H1 (cell line): ENCODE data around the gene TOB2. TPM values are rescaled to one million over a fixed set of nuclear protein-coding genes. Genes with fewer than 3 reads are reported as not detected.

Experiments
- CTCF ChIA-PET: fragments of 300-600 bp; sonication (Branson Sonifier 250); formaldehyde crosslinking; loops from one replicate; lab custom pipeline; 2021; ENCODE audit not compliant: partially characterized antibody; lab: Charles Lee
- POLR2A ChIA-PET: fragments of 300-600 bp; sonication (Branson Sonifier 250); formaldehyde crosslinking; loops from one replicate; lab custom pipeline; 2021; ENCODE audit warnings: inconsistent platforms; ENCODE audit not compliant: partially characterized antibody; lab: Charles Lee
- DNase-seq, 2 experiments: peaks; one replicate each; pipeline versions ENCODE4 v3.0.0 to v3.0.0-alpha.2; 2010 to 2022; ENCODE audit warnings: low spot score in 2 of 2, low read depth in 1 of 2, mixed read lengths in 1 of 2
- FAIRE-seq: peaks from 2 replicates; lab custom pipeline; 2011; peaks lifted over from hg19 to GRCh38; lab: Jason Lieb, UNC
- H2AFZ ChIP-seq: 2 replicates; pipeline ENCODE4 v1.8.1; 2012; ENCODE audit warnings: low read length, inconsistent platforms
- H2AK5ac ChIP-seq: 2 replicates; pipeline ENCODE4 v1.6.1; 2013; ENCODE audit warnings: low read depth, low read length
- H2BK120ac ChIP-seq: replicated peaks from 2 replicates; pipeline ENCODE3; 2013; ENCODE audit warnings: low read depth, low read length, inconsistent platforms
- H2BK12ac ChIP-seq: 2 replicates; pipeline ENCODE4 v1.6.1; 2013; ENCODE audit warnings: low read depth, low read length
- H2BK15ac ChIP-seq: 2 replicates; pipeline ENCODE4 v1.6.1; 2013; ENCODE audit warnings: low read length
- H2BK20ac ChIP-seq: 2 replicates; pipeline ENCODE4 v1.6.1; 2013; ENCODE audit warnings: low read length
- H2BK5ac ChIP-seq: 2 replicates; pipeline ENCODE4 v1.6.1; 2013; ENCODE audit warnings: low read depth, low read length
- H3K14ac ChIP-seq: 2 replicates; pipeline ENCODE4 v1.6.1; 2013; ENCODE audit warnings: inconsistent platforms; ENCODE audit not compliant: insufficient read length
- H3K18ac ChIP-seq: 2 replicates; pipeline ENCODE4 v1.6.1; 2013; ENCODE audit warnings: low read length; ENCODE audit errors: extremely low read depth
- H3K23ac ChIP-seq: 2 replicates; pipeline ENCODE4 v1.6.1; 2013; ENCODE audit warnings: inconsistent platforms; ENCODE audit not compliant: insufficient read length
- H3K23me2 ChIP-seq: 2 replicates; pipeline ENCODE4 v1.6.1; 2013; ENCODE audit warnings: low read depth, low read length
- H3K27ac ChIP-seq: 2 replicates; pipeline ENCODE4 v1.6.1; 2011; ENCODE audit warnings: low read depth, low read length, inconsistent platforms
- H3K27me3 ChIP-seq, 4 experiments: replicated peaks in 1 of 4; 1 replicate in 1 of 4; 2 replicates in 3 of 4; pipeline versions ENCODE4 v1.6.1 to v1.8.1; 2011 to 2013; ENCODE audit warnings: low read length in 3 of 4, mild to moderate bottlenecking in 3 of 4, inconsistent platforms in 2 of 4, mixed read lengths in 2 of 4, moderate library complexity in 1 of 4; ENCODE audit not compliant: control insufficient read depth in 3 of 4, insufficient read depth in 3 of 4; ENCODE audit errors: extremely low read depth in 1 of 4
- H3K36me3 ChIP-seq, 4 experiments: 2 replicates each; pipeline versions ENCODE4 v1.6.1 to v1.8.1; 2011 to 2013; ENCODE audit warnings: mild to moderate bottlenecking in 4 of 4, low read length in 3 of 4, moderate library complexity in 2 of 4, control low read depth in 1 of 4, inconsistent platforms in 1 of 4; ENCODE audit not compliant: insufficient read depth in 4 of 4, control insufficient read depth in 2 of 4
- H3K4ac ChIP-seq: replicated peaks from 2 replicates; pipeline ENCODE3; 2013; ENCODE audit warnings: low read length, low read depth, mixed read lengths, inconsistent platforms; ENCODE audit not compliant: insufficient read length
- H3K4me1 ChIP-seq, 4 experiments: replicated peaks in 1 of 4; 1 replicate in 1 of 4; 2 replicates in 3 of 4; pipeline versions ENCODE4 v1.6.1 to v1.8.1; 2011 to 2013; ENCODE audit warnings: low read length in 3 of 4, inconsistent platforms in 2 of 4, mixed read lengths in 1 of 4; ENCODE audit not compliant: insufficient read depth in 4 of 4, control insufficient read depth in 3 of 4
- H3K4me2 ChIP-seq, 2 experiments: 2 replicates each; pipeline versions ENCODE4 v1.6.1 to v1.8.1; 2011 to 2013; ENCODE audit warnings: low read depth in 2 of 2, low read length in 2 of 2, control low read depth in 1 of 2, inconsistent platforms in 1 of 2, mild to moderate bottlenecking in 1 of 2; ENCODE audit not compliant: insufficient read depth in 1 of 2
- H3K4me3 ChIP-seq, 4 experiments: fragments of 200-600, 300-600 bp in 1 of 4; sonication (generic), shearing (Covaris generic), sonication (Bioruptor Twin) in 1 of 4; 2 replicates each; pipeline versions ENCODE4 v1.5.1 to v1.8.1; 2011 to 2016; ENCODE audit warnings: low read length in 4 of 4, low read depth in 3 of 4, control low read depth in 2 of 4, inconsistent platforms in 2 of 4, mild to moderate bottlenecking in 2 of 4, mixed read lengths in 1 of 4, moderate library complexity in 1 of 4; ENCODE audit not compliant: insufficient read depth in 2 of 4; ENCODE audit errors: extremely low read depth in 1 of 4
- H3K56ac ChIP-seq: replicated peaks from 2 replicates; pipeline ENCODE3; 2013; ENCODE audit warnings: low read depth, mild to moderate bottlenecking, mixed read lengths, low read length, inconsistent platforms; ENCODE audit not compliant: insufficient read length
- H3K79me1 ChIP-seq: 2 replicates; pipeline ENCODE4 v1.6.1; 2013; ENCODE audit warnings: low read depth, low read length, control low read depth
- H3K79me2 ChIP-seq, 2 experiments: 2 replicates each; pipeline versions ENCODE4 v1.6.1 to v1.8.1; 2012 to 2013; ENCODE audit warnings: low read length in 2 of 2, mild to moderate bottlenecking in 2 of 2, inconsistent platforms in 1 of 2; ENCODE audit not compliant: insufficient read depth in 2 of 2, control insufficient read depth in 1 of 2
- H3K9ac ChIP-seq, 4 experiments: replicated peaks in 1 of 4; 1 replicate in 1 of 4; 2 replicates in 3 of 4; pipeline versions ENCODE4 v1.6.1 to v1.8.1; 2011 to 2013; ENCODE audit warnings: low read depth in 3 of 4, low read length in 3 of 4, control low read depth in 2 of 4, mild to moderate bottlenecking in 2 of 4, moderate library complexity in 2 of 4, inconsistent platforms in 1 of 4; ENCODE audit errors: extremely low read depth in 1 of 4
- H3K9me3 ChIP-seq, 2 experiments: 2 replicates each; pipeline versions ENCODE4 v1.6.1 to v1.8.1; 2012 to 2013; ENCODE audit warnings: mild to moderate bottlenecking in 2 of 2, moderate library complexity in 2 of 2, control low read depth in 1 of 2, inconsistent platforms in 1 of 2, low read depth in 1 of 2, low read length in 1 of 2, mixed read lengths in 1 of 2; ENCODE audit not compliant: insufficient read depth in 2 of 2
- H4K20me1 ChIP-seq, 2 experiments: replicated peaks in 1 of 2; 2 replicates each; pipeline versions ENCODE3 to v1.8.1; 2011 to 2013; ENCODE audit warnings: inconsistent platforms in 2 of 2, low read length in 2 of 2, mild to moderate bottlenecking in 1 of 2; ENCODE audit not compliant: insufficient read depth in 2 of 2, control insufficient read depth in 1 of 2
- H4K5ac ChIP-seq: 2 replicates; pipeline ENCODE4 v1.6.1; 2013; ENCODE audit warnings: low read length, low read depth, mixed read lengths, inconsistent platforms; ENCODE audit not compliant: insufficient read length
- H4K8ac ChIP-seq: 2 replicates; pipeline ENCODE4 v1.8.0; 2013; ENCODE audit warnings: mild to moderate bottlenecking, moderate library complexity, low read length, inconsistent platforms; ENCODE audit not compliant: insufficient read depth; ENCODE audit errors: extremely low read depth
- H4K91ac ChIP-seq: replicated peaks from 2 replicates; pipeline ENCODE3; 2013; ENCODE audit warnings: low read length, mixed read lengths, inconsistent platforms; ENCODE audit not compliant: insufficient read length
- ATF2 ChIP-seq: IDR thresholded peaks from 2 replicates; pipeline ENCODE4 v1.6.1; 2012; ENCODE audit warnings: low read length, inconsistent platforms
- CBX5 ChIP-seq: fragments of 300-800, 300-1000 bp; sonication (generic); IDR thresholded peaks from 2 replicates; pipeline ENCODE4 v1.7.1; 2016; ENCODE audit warnings: antibody characterized with exemption, low read length, low read depth
- CTBP2 ChIP-seq: IDR thresholded peaks from 2 replicates; pipeline ENCODE4 v1.7.0; 2011; ENCODE audit warnings: borderline replicate concordance, mild to moderate bottlenecking, moderate library complexity, mixed read lengths, low read length; ENCODE audit not compliant: insufficient read depth, insufficient read length
- GABPA ChIP-seq: IDR thresholded peaks from 2 replicates; pipeline ENCODE4 v1.6.1; 2011; ENCODE audit warnings: mild to moderate bottlenecking, low read length, moderate library complexity, borderline replicate concordance; ENCODE audit not compliant: insufficient read depth
- HDAC6 ChIP-seq: IDR thresholded peaks from one replicate; pipeline ENCODE4 v1.7.1; 2012; ENCODE audit warnings: low read depth, mild to moderate bottlenecking, inconsistent platforms, low read length, moderate library complexity
- KDM1A ChIP-seq: fragments of 200-600, 300-600 bp; sonication (generic); IDR thresholded peaks from 2 replicates; pipeline ENCODE4 v1.7.1; 2016; ENCODE audit warnings: mild to moderate bottlenecking, low read length, borderline replicate concordance
- SAP30 ChIP-seq: fragments of 300-600 bp; sonication (generic); IDR thresholded peaks from 2 replicates; pipeline ENCODE4 v1.7.1; 2012; ENCODE audit warnings: low read length, moderate library complexity, mild to moderate bottlenecking, inconsistent platforms; ENCODE audit not compliant: insufficient read depth, insufficient replicate concordance
- SRF ChIP-seq: IDR thresholded peaks from 2 replicates; pipeline ENCODE4 v1.6.1; 2011; ENCODE audit warnings: mild to moderate bottlenecking, low read depth, low read length, moderate library complexity
- WGBS, 2 experiments: shearing (Covaris generic) in 1 of 2; methylation state at CpG; one replicate each; pipeline versions ENCODE4 v1.1.6 to v1.1.7; 2013 to 2015; ENCODE audit warnings: low lambda C conversion rate in 2 of 2, mixed read lengths in 2 of 2, inconsistent platforms in 1 of 2, low coverage in 1 of 2, missing lambda C conversion rate in 1 of 2; ENCODE audit not compliant: insufficient replicate concordance in 2 of 2, insufficient coverage in 1 of 2, insufficient read length in 1 of 2; ENCODE audit errors: extremely low coverage in 1 of 2, missing lambda C conversion rate in 1 of 2; 5-methylcytosine and 5-hydroxymethylcytosine counted together
- polyA plus RNA-seq, 7 experiments: library from polyadenylated mRNA; depleted of rRNA in 3 of 7; stranded (reverse) in 5 of 7; unstranded in 2 of 7; fragments of >200 nt in 5 of 7; fragments of 200-250 nt in 2 of 7; gene quantifications; 1 replicate in 5 of 7; 2 replicates in 1 of 7; 4 replicates in 1 of 7; pipeline versions ENCODE4 v1.2.1 to v1.2.3, GENCODE V29; 2011 to 2013; ENCODE audit warnings: missing spikeins in 2 of 7, mixed read lengths in 2 of 7
- total RNA-seq: library from RNA; stranded (reverse); fragmentation: NEBNext Ultra II Directional; extraction: Animal tissue kit (Norgen Biotek cat#: 25700); gene quantifications from 2 replicates; pipeline ENCODE4 v1.2.1, GENCODE V29; 2021
- TF ChIP-seq, protein P1 (sequence below): IDR thresholded peaks from 2 replicates; pipeline ENCODE4 v1.6.1; 2011; ENCODE audit warnings: low read length, improper control_type of control experiment
- TF ChIP-seq, protein P2 (sequence below): IDR thresholded peaks from 2 replicates; pipeline ENCODE4 v1.6.1; 2012; ENCODE audit warnings: inconsistent platforms

Gene TOB2
- total and polyA plus RNA-seq, 2 of the 8 experiments (the other 6 are each of a cell fraction or from before 2014, with no cell fraction given): 27.0 to 54.1 TPM

- Histone ChIP-seq H3K18ac (no peak overlapping the region), H2BK20ac (no peak overlapping the region), H4K5ac (no peak overlapping the region), H2BK120ac (no peak overlapping the region), H4K20me1 (no peaks in the 10 kb centered on the region), H2AFZ (no peak overlapping the region), H3K56ac (no peak overlapping the region), H2BK12ac (no peak overlapping the region), H3K23ac (no peak overlapping the region), H3K4ac (no peak overlapping the region), H3K4me1 (no peaks in the 10 kb centered on the region), H4K8ac (no peak overlapping the region), H2BK5ac (no peak overlapping the region), H3K79me1 (no peaks in the 10 kb centered on the region), H3K9ac (no peak overlapping the region), H3K27me3 (no peaks in the 10 kb centered on the region), H3K79me2 (no peaks in the 10 kb centered on the region), H4K91ac (no peak overlapping the region), H3K4me2 (no peak overlapping the region), H3K14ac (no peak overlapping the region), H3K4me3 (no peak overlapping the region), H3K36me3 (no peaks in the 10 kb centered on the region), H2AK5ac (no peak overlapping the region), H3K27ac (no peak overlapping the region), H2BK15ac (no peak overlapping the region), H3K23me2 (no peaks in the 10 kb centered on the region), H3K9me3 (no peaks in the 10 kb centered on the region)
- DNase-seq (no peak), FAIRE-seq (no peak)
- 92% methylated on average over 6 of the region's 8 CpGs; no CpG with 5 or more reads in 1 of the 2 experiments for WGBS, 2 experiments
- ChIA-PET POLR2A (interaction anchor here (0.6 to 9.8 kb wide), 4 partner anchors 42 to 121 kb away, joined by 3 to 106 read pairs (median 10); partner anchors contain the start of gene TOB2), CTCF (interaction anchor here (0.6 to 15.8 kb wide), 6 partner anchors 15 to 122 kb away, joined by 3 to 269 read pairs (median 23); no protein-coding TSS in a partner anchor)
- no peak for TF ChIP-seq HDAC6
- no peak for TF ChIP-seq KDM1A
- TF ChIP-seq, protein P1, sequence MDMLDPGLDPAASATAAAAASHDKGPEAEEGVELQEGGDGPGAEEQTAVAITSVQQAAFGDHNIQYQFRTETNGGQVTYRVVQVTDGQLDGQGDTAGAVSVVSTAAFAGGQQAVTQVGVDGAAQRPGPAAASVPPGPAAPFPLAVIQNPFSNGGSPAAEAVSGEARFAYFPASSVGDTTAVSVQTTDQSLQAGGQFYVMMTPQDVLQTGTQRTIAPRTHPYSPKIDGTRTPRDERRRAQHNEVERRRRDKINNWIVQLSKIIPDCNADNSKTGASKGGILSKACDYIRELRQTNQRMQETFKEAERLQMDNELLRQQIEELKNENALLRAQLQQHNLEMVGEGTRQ: no peak
- no peak for TF ChIP-seq GABPA
- TF ChIP-seq CTBP2: no peak
- no peak for TF ChIP-seq ATF2
- TF ChIP-seq SRF: no peak
- no peak for TF ChIP-seq SAP30
- TF ChIP-seq, protein P2, sequence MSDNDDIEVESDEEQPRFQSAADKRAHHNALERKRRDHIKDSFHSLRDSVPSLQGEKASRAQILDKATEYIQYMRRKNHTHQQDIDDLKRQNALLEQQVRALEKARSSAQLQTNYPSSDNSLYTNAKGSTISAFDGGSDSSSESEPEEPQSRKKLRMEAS: no peak
- TF ChIP-seq CBX5: no peak
Measured at GRCh38 chr22:41405588-41405987, 41.0 kb downstream of the TOB2 start.
